NT2/D1 (cell line): Measurements from ENCODE around the gene LPIN1.

Source experiments
- YY1 ChIP-seq: IDR thresholded peaks from 2 replicates; pipeline ENCODE4 v1.6.1; 2011; ENCODE audit not compliant: insufficient read length, insufficient read depth
- ZNF274 ChIP-seq: IDR thresholded peaks from 2 replicates; pipeline ENCODE4 v1.6.1; 2011; ENCODE audit warnings: mild to moderate bottlenecking, low read depth, low read length

- no peak for TF ChIP-seq YY1
- no peak for TF ChIP-seq ZNF274
These were observed 83.7 kb downstream of the LPIN1 start for GRCh38 chr2:11829947-11830707.
